Forelimb muscle (tissue), 1 donor: Measurements from ENCODE around the gene CSNK1A1. TPM values are rescaled to one million over a fixed set of nuclear protein-coding genes. Genes with fewer than 3 reads are reported as not detected.
"Not testable (repeated sequence)": the region's sequence is repeated elsewhere in the genome, so short reads cannot be mapped to it uniquely, and the experiment has no call there.

Source experiments
- DNase-seq: peaks from one replicate; pipeline ENCODE4 v3.0.0-alpha.2; 2013; ENCODE audit warnings: low read depth
- polyA plus RNA-seq: library from polyadenylated mRNA; unstranded; fragments of 120-200 nt; gene quantifications from one replicate; pipeline ENCODE4 v1.2.1, GENCODE V29; 2013; ENCODE audit not compliant: insufficient read length

Gene CSNK1A1
- polyA plus RNA-seq: 125 TPM

DNA sequence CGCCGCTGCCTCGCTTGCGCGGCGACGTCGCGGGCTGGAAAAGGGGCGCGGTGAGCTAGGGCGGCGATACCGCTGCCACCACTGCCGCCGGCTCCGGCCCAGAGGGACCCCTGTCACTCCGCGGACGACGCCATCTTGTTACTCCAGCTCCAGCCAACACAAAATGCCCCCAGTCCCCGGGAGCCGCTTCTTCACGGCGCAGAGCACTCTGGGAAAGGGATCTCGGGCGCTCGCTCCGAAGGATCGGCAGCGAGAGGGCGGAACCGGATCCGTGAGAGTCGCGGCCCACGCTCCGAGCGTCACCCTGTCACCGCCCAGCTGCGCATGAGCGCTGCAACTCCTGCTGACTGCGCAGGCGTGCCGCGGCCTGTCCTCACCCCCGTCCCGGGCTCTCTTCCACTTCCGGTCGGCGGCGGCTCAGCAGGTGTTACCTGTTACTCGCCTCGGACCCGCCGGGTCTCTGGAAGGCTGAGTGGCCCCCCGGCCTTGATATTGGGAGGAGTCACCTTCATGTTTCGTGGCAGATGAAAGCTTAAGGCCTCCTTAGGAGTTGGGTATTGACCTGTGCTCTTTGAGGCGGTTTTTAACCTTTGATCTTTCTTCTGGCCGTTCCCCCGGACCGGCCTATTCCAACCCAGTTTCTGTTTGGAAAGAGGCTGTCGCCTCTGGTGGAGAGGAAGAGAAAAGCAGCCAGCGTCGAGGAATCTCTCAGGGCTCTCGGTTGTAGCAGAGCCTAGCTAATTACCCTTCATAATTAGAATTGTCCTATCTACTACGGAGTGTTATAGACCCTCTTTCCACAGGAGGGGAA, at the start of gene CSNK1A1:
CSNK1A1 (minus strand) TSS at position 213 of the 811 bp plus-strand sequence. CDS start 475 bp downstream, outside the sequence.
- peak; percentile 96 for DNase-seq

DNA sequence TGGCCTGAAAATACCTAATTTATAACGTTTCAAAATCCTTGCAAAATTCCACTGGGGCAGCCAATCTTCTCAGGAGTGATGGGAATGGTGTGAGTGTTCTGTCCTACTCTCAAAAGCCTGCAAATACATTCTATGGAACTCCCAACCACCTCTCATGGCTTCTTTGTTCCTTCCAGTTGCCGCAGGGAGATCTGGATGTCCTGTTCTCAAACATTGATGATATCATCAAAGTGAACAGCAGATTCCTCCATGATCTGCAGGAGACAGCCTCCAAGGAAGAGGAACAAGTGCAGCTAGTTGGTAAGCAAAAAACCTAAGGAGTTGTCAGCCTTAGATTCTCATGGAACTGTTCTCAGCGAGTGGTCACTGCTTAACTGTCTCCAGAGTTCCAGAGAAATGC, 49.7 kb upstream of the CSNK1A1 start:
- DNase-seq: no peak

DNA sequence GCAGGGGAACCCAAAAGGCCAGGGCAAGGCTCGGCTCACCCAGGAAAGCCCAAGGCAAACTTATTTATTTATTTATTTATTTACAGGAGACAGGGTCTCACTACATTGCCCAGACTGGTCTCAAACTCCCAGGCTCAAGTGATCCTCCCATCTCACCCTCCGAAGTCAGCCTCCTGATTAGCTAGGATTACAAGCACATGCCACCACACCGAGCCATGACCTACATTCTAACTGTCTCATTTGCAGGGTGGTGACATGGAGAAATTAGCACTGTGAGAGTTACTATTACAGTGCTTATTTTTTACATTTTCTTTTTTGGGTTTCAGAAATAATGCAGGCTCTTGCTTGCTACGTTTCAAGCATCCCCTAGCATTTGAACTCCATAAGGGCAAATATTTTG, 48.1 kb upstream of the CSNK1A1 start:
- no peak for DNase-seq

DNA sequence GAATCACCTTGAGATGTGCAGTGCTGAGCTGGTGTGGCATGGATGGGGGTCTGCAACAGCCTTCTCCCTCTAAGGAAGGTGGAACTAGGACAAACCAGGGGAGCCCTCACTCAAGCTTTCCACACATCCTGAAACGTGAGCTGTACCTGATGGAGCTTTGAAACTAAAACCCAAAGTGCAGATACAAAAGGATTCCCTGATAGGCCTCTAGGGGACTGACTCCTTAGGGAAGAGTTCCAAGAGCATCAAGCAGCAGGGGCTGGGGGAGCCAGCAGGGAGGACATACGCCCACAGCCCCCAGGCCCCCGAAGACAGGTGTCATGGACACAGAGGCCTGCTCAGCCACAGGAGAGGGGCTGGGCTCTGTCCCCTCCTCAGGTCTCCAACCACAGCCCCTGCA, 47.7 kb upstream of the CSNK1A1 start:
- no peak for DNase-seq

DNA sequence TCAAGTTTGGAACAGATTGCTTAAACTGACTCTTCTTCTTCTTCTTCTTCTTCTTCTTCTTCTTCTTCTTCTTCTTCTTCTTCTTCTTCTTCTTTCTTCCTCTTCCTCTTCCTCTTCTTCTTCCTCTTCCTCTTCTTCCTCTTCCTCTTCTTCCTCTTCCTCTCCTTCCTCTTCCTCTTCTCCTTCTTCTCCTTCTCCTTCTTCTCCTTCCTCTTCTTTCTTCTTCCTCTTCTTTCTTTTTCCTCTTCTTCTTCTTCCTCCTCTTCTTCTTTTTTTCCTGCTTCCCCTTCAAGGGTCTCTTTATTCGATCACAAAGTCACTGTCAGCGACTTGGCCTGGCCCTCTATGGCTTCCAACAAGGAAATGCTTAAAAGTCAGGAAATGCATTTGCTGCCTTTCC, 47.0 kb upstream of the CSNK1A1 start:
- not testable (repeated sequence) for DNase-seq

DNA sequence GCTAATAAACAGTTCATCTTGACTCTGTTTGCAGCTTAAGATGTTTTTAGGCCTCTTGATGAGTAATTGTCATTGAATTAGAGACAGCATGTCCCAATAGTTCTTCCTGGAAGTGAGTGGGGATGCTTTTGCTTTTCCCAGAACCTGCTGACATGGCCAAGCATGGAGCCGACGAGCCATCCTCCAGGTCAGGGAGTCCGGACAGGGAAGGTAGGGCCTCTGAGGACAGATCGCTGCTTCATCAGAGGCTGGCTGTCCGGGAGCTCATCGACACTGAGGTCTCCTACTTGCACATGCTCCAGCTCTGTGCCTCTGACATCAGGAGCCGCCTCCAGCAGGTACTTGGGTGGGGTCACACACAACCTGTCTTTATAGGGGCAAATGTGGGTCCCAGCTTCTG, 46.4 kb upstream of the CSNK1A1 start:
- no peak for DNase-seq

DNA sequence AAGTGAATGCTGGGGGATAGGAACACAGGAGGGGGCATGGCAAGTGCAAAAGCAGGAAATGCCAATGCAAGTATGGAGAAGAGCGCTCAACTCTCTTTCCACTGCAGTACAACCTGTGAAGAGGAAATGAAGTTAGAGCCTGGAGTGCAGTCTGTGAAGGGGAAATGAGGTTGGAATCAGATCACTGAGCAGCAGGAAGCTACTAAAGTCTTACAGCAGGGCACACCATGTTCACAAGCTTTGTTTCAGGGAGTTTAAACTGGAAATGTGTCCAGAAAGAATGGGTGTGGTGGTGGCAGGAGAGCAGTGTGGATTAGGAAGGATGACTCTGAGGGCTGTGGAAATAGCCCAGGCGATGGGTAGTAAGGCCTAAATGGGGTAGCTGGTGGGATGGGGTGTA, 45.5 kb upstream of the CSNK1A1 start:
- no peak for DNase-seq

DNA sequence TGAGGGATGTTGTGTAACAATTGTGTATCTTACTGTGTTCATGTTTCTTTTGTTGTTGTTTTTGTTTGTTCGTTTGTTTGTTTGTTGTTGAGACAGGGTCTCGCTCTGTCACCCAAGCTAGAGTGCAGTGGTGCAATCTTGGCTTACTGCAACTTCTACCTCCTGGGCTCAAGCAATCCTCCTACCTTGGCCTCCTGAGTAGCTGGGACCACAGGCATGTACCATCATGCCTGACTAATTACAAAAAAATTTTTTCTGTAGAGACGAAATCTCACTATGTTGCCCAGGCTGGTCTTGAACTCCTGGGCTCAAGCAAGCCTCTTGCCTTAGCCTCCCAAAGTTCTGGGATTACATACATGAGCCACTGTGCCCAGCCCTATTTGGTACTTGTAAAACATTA, 43.9 kb upstream of the CSNK1A1 start:
- DNase-seq: not testable (repeated sequence)

DNA sequence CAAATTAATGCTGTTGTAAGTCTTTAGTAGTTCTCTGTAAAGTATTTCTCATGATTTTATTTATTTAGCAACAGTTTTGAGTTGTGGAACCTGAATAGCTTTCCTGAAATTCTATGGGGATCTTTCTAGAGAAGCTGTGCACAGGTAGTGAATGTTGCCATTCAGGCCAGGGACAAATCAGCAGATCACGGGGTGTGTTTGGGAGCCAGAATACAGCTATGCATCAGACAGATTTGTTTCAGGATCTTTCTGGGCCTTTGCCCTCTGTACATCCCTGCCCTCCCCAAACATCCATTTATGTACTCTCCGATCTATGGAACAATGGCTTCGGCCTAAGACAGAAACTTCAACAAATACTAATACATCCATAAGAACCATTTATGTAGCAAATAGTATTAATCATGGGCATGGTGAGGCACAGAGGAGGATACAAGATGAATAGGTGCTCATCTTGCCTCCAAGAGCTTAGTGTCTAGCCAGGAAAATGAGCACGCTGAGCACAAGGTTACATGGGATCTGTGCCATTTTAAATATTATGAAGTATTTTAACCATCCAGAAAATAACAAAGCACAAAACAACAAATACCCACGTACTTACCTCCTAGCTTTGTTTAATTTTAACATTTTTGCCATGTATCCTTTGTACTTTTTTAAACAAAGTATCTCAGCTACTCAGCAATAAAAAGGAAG, 43.1 kb upstream of the CSNK1A1 start:
- DNase-seq: no peak

DNA sequence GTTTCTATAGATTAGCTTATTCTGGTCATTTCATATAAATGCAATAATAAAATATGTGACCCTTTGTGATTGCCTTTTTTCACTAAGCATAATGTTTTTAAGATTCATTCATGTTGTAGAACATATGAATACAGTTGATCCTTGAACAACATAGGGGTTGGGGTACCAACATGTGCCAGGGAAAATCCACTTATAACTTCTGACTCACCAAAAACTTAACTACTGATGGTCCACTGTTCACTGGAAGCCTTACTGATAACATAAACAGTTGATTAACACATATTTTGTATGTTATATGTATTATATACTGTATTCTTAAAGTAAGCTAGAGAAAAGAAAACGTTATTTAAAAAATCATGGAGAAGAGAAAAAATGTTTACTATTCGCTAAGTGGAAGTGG, 42.1 kb upstream of the CSNK1A1 start:
- DNase-seq: no peak

DNA sequence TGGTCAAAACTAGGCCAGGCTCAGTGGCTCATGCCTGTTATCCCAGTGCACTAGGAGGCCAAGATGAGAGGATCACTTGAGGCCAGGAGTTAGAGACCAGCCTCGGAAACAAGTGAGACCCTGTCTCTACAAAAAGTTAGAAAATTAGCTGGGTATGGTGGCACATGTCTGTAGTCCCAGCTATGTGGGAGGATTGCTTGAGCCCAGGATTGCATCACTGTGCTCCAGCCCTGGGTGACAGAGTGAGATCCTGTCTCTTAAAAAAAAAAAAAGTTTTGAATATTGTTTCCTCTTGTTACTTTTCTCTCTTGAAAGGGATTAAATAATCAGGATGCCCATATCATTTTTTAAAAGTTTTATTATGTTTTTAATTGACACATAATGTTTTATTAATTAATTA, 37.7 kb upstream of the CSNK1A1 start:
- DNase-seq: no peak

DNA sequence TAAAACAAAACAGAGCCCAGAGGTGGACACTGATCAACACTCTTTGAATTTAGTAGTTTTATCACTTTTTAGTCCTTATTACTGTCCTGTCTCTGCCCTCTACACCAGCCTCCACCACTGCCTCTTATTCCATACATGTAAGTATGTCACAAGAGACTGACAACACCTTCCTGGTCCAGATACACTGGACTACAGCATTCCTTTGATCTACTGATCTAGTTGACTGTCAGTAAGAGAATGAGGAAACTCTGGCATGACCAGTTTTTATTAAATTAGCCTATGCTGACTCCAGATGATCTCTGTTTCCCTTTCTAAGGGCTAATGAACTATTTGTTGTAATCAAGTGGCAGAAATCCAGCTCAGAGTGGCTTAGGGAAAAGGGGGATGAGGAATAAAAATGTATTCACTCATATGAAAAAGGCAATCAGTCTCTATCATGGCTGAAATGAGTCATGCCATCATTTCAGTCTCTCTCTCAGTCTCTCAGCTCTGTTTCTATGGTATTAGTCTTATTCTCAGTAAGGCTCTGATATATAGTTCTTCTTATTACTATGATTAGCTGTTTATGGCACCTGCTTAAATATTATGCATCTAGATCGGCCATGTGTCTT, 35.6 kb upstream of the CSNK1A1 start:
- no peak for DNase-seq

DNA sequence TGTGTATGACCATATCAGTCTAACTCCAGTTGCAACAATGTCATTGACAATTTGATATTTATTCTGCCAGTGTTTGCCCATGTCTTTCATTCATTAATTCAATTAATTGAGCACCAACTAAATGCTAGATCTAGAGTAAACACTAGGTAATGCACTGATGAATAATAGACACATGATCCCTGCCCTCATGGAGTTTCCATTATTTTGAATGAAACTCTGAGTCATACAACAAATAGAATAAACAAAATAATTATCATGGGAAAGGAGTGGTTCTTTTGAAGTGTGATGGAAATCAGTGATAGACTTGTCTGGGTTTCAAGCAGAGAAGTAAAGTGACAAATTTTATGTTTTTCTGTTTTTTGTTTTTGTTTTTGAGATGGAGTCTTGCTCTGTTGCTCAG, 34.7 kb upstream of the CSNK1A1 start:
- DNase-seq: no peak

DNA sequence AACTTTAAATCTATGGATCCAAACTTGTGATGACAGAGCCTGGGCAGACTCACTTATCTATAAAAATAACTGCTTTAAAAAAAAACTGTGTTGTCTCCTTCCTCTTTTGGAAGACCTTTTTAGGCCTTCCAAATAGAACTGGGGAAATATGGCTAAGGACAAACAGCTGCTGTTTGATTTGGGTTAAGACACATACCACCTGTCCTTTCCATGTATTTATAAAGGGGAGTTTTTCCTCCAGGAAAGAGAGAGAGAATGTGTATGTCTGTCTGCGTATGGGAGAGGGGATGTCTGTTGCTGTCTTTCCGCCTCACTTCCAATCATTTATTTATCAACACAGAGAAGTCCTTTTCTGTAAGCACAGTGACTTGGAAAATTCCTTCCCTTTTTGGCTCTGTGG, 32.9 kb upstream of the CSNK1A1 start:
- DNase-seq: no peak

DNA sequence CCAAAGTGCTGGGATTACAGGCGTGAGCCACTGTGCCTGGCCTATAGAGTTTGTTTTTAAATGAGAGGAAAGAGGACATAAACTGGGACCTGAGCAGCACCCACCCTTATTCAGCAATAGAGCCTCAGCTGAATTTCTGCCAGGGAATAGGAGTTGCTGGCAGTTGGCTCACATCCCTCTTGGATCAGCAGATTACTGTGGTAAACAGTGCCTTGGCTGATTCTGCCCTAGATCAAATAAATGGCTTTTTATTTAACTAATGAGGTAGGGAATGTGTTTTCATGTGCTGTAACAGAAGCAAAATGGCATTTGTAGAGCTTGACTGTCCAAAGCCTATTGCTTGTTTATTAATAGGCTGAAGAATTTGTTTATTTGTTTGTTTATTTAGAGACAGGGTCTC, 32.2 kb upstream of the CSNK1A1 start:
- DNase-seq: no peak

DNA sequence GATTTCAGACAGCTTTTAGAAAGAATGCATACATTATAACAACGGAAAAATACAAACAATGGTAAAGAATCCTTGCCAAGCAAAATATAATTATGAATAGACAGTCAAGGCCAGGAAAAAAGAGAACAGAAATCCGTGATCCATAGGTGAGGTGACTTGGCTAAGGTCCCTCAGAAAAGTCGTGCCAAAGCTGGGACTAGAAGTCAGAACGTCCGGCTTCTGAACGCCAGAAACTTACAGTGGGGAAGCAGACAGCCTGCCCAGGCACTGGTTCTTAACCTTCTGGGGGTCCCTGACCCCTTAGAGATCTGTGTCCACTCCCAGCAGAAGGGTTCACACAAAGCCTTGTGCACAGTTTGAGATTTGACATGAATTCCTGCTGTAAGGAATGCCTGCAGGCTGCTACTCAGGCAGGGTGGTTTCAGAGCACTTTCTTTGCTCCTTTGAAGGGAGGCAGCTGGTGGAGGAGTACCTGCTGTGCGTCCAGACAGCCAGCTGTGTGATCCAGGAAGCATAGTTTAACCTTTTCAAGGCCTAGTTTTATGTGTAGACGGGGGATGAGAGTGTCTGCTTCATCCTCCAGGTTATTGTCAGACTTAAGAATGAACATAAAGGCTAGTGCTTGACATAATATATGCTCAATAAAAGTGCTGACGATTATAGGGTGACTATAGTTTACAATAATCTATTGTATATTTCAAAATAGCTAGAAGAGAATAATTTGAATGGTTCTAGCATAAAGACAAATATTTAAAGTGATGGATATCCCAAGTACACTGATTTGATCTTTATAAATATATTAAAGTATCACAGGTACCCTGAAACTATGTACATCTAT, 30.9 kb upstream of the CSNK1A1 start:
- DNase-seq: no peak

DNA sequence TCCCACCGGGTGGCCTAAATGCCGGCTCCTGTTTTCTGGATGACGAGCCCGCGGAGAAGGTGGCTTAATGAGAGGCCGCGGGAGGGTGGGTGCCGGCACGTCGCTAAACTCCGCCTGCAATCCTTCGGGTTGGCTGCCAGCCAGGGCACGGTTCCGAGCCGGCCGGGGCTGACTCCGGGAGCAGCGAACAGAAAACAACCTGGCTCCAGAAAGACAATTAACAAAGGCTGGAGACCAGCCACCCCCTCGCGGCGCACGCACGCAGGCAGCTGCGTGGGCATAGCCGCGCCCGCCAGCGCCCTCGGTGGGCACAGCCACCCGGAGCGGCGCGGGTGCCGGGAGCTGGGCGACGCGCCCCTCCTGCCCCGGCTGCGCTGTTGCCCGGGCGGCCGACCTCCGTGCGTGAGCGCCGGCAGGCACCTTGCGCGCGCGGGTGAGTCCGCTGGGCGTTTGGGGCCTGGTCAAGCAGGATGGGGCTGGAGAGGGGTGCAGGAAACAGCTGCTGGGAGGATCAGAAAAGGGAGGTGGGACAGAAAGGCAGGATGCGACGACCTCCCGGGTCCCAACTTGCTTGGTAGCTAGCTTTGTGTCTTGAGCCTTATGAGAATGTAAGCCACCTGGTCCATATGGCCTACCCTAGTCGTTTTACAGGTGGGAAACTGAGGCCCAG, 30.1 kb upstream of the CSNK1A1 start, which contains the start of gene ARHGEF37:
ARHGEF37 (plus strand) TSS at position 307 of the 670 bp plus-strand sequence. CDS start 16,272 bp downstream, outside the sequence.
- no peak for DNase-seq

DNA sequence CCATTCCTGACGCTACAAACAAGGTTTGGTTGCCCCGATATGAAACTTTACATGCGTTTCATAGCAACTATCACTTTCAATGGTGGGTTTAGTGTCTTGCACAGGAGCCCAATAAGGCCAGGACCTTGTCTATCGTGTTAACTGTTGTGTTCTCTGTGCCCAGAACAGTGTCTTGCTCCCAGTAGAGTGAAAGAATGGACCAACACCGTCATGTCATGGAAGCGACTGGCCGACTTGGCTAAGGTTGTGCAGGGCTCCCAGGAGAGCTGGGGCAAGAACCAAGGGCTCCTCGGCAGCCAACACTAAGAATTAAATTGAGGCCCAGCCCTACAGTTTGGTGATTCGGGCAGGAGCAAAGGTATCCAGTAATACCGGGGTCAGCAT, 29.6 kb upstream of the CSNK1A1 start:
- no peak for DNase-seq

DNA sequence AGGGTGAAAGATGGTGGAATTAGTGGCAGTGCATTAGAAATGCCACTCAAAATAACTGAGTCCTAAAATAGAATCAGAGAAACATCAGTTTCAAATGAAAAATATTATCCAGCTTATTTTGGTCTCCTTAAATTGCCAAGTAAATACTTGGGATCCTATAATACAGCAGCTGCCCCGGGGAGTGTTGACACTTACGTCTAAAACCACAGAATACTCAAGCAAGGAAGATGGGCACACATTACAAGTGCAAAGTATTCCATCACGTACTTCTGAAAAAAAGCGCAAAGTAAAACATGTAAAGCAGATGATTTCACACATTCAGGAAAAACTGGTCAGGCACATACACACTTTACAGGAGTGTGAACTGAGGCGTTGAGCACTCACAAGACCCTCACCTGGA, 27.7 kb upstream of the CSNK1A1 start:
- DNase-seq: no peak

DNA sequence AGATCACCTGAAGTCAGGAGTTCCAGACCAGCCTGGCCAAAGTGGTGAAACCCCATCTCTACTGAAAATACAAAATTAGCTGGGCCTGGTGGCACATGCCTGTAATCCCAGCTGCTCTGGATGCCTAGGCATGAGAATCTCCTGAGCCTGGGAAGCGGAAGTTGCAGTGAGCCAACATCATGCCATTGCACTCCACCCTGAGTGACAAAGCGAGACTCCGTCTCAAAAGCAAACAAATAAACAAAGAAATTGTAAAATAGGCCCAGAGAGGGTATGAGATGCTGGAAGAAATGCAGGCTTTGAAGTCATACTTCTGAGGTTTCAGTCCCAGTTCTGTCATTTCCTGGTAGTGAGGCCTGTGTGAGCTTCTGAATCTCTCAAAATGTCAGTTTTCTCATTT, 24.8 kb upstream of the CSNK1A1 start:
- no peak for DNase-seq

DNA sequence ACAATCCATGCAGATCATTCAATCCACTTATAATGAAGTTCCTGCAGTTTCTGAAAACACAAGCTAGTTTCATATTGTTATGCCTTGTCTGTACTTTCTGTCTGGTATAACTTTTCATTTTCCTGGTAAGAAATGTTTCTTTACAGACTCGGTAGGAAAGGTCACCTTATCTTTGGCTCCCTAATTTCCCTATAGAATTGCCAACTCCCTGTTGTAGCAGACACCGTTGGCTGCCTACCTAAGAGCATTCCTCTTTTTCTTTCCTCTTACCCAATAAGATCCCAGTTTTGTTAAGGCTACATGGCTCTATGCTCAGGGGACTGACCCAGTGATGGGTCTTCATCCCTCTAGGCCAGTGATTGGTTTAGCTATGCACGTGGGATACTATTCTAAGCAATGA, 23.9 kb upstream of the CSNK1A1 start:
- no peak for DNase-seq
